Stimulated activated CD4-positive, alpha-beta T cell treated with anti-CD3 and anti-CD28 coated beads, Interleukin-2, amount 100 ng/mL, for 24 hours (primary cell): Measurements from ENCODE around the gene ARID3A.
"Not testable (repeated sequence)": the region's sequence is repeated elsewhere in the genome, so short reads cannot be mapped to it uniquely, and the experiment has no call there.

Experiments
- DNase-seq, 2 donors: peaks; one replicate each; pipeline ENCODE4 v3.0.0-alpha.2; 2020

The ARID3A gene

DNA sequence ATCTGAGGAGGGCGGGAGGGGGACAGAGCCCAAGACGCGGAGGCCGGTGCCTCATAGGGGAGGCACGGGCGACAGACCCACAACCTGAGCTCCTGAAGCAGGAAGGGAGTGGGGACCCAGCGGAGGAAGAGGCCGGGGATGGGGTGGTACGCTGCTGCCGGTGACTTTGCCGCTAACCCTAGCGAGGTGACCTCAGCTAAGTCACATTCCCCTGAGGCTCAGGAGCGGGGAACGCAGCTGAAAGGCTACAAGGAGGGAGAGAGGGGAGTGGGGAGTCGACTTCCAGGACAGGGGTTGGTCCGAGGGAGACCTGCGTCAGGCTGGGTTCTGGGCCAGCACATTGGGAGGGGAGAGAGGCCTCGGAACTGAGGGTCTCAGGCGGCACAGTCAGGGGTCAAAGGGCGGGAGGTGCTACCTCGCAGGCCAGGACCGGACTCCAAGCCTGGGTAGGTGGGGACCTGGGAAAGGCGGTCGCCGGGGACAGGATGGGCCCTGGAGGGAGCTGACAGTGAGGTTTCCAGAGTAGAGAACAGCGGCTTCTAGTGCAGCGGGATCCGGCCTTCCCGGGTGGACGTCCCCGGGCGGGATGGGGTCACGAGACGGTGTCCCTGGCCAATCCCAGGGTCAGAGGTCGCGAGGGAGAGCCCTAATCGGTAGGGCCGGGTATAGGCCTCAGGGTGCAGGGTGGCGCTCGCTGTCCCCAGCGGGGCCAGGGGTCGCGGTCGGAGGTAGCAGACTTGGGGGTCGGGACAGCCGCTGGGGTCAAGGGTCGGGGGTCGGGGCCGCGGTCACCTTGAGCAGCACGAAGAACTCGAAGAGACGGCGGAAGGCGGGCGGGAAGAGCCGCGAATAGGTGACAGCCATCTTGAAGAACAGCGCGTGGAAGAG lies 94.4 kb downstream of the ARID3A start:
- peak in 1 of 2 donors; percentile 41 for DNase-seq

DNA sequence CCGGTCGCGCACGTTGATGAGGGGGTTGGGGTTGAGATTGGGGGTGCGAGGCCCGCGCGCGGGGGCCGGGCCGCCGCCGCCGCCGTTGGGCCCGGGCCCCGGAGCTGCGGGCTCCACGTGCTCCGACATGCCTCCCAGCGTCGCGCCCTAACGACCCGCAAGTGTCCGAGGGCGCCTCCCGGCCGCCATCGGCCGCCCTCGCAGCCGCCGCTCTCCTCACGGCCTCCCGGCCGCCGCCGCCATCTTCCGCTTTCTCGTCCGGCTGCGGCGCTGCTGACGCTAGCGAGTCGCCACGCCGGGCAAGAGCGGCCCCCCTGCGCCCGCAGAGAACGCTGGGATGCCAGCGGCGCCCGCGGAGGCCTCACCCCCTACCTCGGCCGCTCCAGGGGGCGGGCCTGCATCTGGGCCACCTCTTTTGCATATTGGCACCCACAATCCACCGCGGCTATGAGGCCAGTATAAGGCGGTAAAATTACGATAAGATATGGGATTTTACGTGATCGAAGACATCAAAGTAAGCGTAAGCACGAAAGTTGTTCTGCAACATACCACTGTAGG lies 95.1 kb downstream of the ARID3A start, which contains the start of gene TMEM259:
TSS of gene TMEM259 (minus strand) at position 256 of the 558 bp plus-strand sequence. CDS start at position 129, 127 bp downstream.
- peak; percentile 97 for DNase-seq

DNA sequence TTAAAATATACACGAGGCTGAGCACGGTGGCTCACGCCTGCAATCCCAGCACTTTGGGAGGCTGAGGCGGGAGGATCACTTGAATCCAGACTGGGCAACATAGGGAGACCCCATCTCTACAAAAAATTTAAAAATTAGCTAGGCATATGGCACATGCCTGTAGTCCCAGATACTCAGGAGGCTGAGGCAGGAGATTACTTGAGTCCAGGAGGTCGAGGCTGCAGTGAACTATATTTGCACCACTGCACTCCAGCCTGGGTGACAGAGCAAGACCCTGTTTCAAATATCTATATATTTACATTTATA lies 98.0 kb downstream of the ARID3A start:
- not testable (repeated sequence) for DNase-seq

DNA sequence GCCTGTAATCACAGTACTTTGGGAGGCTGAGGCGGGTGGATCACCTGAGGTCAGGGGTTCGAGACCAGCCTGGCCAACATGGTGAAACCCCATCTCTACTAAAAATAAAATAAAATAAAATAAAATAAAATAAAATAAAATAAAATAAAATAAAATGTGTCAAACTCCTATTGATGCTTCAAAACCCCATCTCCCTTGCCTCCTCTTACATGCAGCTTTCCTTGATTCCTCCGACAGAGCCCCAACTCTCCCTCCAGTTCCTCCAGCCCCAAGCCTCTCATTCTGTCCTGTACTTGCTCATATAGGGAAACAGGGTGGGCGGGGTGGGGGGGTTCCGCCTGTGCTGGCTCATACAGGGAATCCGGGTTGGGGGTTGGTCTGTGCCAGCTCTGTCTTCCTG lies 99.2 kb downstream of the ARID3A start:
- not testable (repeated sequence) for DNase-seq
